TTC549 (cell line): ENCODE results near the gene CIB2.
"Not testable (repeated sequence)": the region's sequence is repeated elsewhere in the genome, so short reads cannot be mapped to it uniquely, and the experiment has no call there.

Experiments
- FAIRE-seq: peaks from 2 replicates; lab custom pipeline; 2012; peaks lifted over from hg19 to GRCh38; lab: Jason Lieb, UNC

Gene CIB2

DNA sequence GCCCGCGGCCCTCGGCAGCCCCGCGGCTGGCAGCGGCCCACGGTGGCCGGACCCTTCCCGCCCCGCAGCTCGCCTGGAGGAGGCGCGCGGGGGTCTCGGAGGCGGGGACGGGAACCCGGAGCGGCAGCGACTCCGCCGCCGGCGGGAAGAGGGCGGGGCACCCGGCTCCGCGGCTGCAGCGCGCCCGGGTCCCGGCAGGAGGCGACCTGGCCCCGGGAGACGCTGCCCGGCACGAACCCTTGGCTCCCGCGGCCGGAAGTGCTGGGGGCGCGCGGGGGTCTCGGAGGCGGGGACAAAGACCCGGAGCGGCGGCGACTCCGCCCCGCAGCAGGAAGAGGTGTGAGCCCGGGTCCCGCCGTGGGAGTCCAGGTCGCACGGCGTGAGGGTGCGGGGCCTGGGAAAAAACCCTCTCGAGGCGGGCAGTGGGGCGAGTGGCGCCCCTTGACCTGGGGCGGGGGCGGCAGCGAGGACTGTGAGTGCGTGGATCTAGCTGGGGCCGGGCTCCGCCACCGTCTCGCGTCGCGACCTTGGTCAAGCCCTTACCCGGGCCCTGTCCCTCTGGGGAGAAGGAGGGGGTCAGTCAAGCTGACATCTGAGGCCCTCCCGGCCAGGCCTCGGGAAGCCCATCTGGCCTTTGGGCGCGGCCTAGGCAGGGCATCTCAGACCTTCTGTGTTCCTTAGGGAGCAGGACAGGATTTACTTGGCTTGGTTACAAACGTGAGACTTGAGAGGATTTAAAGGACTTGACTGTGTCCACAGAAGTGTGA, at the start of gene CIB2:
Gene CIB2 (minus strand): TSS at position 151 of the 767 bp plus-strand sequence. CDS start 230 bp downstream, outside the sequence.
- no peak for FAIRE-seq

- FAIRE-seq: no peak
Measured at GRCh38 chr15:78179906-78180305, 48.7 kb upstream of the CIB2 start.

GRCh38 chr15:78179286-78179840, 48.1 kb upstream of the CIB2 start:
- FAIRE-seq: no peak

GRCh38 chr15:78178064-78178463, 46.8 kb upstream of the CIB2 start:
- FAIRE-seq: no peak

- no peak for FAIRE-seq
Measured at GRCh38 chr15:78177447-78177873, 46.2 kb upstream of the CIB2 start.

DNA sequence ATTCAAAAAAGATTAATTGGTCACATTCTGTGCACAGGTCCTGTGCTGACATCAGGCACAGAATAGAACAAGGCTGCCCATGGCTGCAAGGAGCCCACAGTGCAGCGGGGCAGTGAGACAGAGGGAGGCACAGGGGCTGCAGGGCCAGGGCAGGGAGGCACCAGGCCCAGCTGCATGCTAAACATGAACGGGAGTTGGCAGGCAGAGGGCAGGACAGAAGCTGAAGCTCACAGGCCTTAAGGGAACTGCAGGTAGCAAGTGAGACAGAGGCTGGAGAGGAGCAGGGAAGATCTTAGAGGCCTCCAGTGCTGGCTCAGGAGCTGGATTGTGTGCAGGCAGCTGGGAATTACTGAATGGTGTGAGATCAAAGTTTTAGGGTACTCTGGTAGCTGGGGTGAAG, 44.1 kb upstream of the CIB2 start:
- FAIRE-seq: no peak

GRCh38 chr15:78174401-78174800, 43.2 kb upstream of the CIB2 start:
- no peak for FAIRE-seq

DNA sequence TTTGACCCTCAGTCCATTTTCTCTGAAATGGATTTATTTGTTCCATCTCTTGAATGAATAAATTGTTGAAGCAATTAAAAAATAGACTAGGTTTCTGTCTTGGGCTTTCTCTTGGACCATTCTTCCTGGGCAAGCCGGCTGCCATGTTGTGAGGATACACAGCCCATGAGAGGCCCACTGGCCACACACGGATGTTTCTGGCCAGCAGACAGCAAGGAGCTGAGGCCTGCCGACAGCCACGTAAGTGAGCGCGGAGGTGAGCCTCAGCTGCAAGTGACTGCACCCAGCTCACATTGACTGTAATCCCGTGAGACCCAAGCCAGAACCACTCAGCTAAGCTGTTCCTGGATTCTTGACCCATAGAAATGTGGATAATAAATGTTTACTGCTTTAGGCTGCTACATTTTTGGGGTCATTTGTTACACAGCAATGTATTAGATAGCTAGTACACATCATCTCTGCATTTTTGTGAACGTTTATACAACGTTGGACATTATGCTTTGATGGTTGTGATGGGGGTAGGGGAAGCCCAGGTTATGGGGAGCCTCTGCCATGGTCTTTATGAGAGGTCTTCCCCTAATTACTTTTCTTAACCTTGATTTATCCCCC, 40.7 kb upstream of the CIB2 start:
- FAIRE-seq: no peak

GRCh38 chr15:78170848-78171773, 39.9 kb upstream of the CIB2 start:
- FAIRE-seq: no peak

GRCh38 chr15:78168608-78169007, 37.4 kb upstream of the CIB2 start:
- FAIRE-seq: no peak

DNA sequence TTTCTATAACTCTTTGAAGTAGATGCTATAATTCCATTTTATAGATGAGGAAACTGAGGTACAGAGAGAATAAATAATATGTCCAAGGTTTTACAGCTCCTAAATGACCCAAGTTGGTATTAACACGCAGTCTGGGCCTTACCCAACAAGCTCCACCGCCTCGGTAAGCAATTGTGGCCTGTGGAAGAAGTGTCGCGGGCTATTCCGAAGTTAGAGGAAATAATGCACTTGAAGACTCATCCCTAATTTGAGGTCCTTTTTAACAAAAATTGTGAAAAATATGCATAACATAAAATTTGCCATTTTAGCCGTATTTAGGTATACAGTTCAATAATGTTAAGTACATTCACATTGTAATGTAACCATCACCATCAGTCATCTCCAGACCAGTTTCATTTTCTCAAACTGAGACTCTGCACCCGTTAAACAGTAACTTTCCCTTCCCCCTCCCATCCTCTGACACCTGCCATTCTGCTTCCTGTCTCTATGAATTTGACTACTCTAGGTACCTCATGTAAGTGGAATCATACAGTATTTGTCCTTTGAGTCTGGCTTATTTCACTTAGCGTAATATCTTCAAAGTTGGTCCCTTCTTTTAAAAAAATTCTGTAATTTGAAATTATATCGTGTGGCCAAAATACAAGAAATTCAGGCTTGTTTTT, 36.1 kb upstream of the CIB2 start:
- FAIRE-seq: no peak

GRCh38 chr15:78164010-78164409, 32.8 kb upstream of the CIB2 start:
- FAIRE-seq: no peak

- no peak for FAIRE-seq
Measured at GRCh38 chr15:78162038-78162437, 30.8 kb upstream of the CIB2 start.

- FAIRE-seq: no peak
Measured at GRCh38 chr15:78159395-78159794, 28.1 kb upstream of the CIB2 start.

DNA sequence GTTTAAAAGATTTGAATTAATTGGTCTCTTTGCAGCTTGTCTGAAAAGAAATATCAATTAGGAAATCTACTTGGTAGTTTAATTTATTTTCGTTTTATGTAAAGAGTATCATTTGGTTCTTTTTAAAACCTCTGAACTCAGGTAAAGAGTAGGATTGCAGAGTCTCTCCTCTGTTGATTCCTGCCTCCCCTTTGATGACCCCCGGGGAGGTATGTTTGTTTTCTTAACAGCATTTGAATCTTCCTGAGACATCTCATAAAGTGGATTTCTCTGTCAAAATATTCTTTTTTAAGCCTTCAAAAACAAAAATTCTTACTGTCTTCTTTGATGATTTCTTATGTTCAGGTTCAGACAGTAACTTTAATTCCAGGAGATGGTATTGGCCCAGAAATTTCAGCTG, 26.0 kb upstream of the CIB2 start:
- no peak for FAIRE-seq

- FAIRE-seq: no peak
Measured at GRCh38 chr15:78156653-78157052, 25.4 kb upstream of the CIB2 start.

DNA sequence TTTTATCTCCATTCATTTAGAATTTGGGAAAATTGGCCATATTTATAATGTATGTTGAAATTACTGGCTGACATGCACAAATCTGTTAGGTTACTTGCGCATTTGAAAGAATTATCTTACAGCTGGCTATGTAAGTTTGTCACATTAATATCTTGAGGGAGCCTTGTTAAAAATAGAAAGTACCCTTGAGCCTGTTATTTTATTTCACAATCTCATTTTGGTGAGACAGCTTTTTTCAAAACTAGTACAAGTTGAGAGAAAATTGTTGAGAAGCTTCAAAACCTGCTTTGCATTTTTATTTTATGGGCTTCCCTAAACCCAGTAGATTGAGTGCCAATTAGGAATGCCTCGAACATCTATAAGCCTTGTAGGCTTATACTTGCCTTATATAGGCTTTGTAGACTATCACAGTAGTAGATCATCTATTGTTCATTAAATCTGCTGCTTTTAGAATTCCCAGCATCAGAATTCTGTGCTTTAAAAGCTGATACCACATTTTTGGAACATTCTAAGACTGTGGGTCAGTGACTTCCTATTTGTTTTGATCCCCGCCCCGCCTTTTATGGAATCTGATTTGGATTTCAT, 24.2 kb upstream of the CIB2 start:
- no peak for FAIRE-seq

DNA sequence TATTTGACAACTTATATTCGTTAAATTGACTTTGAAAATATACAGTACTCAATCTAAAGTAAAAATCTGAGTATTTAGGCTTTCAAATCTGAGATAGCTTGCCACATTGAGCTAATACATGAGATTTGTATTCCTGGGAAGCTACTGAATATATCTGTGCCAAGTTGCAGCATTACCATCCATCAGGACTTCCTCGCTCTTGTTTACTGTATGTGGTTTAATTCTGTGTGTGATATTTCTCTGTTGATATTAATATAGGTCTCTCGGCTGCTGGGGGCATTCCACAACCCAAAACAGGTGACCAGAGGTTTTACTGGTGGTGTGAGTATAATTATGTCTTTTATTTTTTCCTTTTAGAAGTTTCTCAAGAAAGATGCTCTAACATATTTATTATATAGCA, 23.7 kb upstream of the CIB2 start:
- no peak for FAIRE-seq

DNA sequence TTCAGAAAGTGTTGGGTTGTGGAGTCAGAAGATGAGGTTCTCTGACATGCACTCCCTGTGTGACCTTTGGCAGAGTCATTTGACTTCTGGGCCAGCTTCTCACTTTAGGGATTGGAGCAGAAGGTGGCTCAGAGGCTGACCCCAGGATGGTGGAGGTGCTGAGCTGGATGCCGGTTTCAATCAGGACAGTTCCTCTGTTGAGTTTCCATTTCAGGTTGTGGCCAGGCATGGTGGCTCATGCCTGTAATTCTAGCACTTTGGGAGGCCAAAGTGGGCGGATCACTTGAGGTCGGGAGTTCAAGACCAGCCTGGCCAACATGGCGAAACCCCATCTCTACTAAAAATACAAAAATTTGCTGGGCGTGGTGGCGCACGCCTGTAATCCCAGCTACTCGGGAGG, 19.8 kb upstream of the CIB2 start:
- not testable (repeated sequence) for FAIRE-seq

DNA sequence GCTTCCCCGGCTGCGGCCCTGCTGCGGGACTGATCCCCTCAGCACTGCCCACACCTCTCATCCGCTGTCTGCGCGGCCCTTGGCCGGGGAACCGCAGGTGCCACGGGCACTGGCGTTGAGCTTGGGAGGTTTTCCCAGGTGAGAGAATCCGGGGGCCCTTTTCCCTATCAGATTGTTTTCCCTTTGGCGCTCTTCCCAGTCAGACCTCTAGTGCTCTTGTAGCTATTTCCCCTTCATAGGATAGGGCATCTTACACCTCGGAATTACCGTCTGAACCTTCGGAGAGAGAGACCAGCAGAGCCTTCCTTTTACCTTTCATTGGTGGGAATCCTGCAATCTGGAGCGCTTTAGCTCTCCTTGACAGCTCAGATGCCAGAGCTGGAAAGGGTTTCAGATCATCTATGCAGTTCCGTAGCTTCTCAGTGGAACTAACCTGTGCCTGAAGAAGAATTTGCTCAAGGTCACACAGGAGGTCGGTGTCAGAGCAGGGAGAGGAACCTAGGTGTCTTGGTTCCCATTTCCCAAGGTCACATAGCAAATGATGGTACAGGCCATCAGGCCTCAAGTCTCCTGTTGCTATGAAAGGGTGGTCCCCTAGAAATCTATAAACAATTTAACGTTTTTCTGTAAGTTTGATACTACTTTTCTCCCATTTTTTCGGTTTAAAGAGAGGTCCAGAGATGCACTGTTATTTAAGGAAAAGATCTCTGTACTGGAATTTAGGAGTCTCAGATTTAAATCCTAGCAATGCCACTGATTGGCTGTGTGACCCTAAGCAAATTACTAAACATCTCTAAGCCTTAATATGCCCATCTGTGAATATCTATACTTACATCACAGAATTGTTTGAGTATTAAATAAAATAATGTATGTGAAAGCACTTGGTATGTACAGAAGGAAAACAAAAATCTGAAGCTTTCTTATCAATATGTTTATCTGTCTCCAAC, 18.8 kb upstream of the CIB2 start:
- no peak for FAIRE-seq
